KOPT-K1 (cell line): ENCODE data around the gene CAPRIN2.

ENCODE experiments used
- H3K27ac ChIP-seq: fragments of 200-600 bp; sonication (generic); 2 replicates; pipeline ENCODE4 v1.5.1; 2016; ENCODE audit warnings: antibody characterized with exemption, mild to moderate bottlenecking, low read depth, low read length; ENCODE audit not compliant: poor library complexity, severe bottlenecking
- H3K36me3 ChIP-seq: fragments of 200-600 bp; sonication (generic); 2 replicates; pipeline ENCODE4 v1.5.1; 2017; ENCODE audit warnings: antibody characterized with exemption, mild to moderate bottlenecking, low read length, moderate library complexity; ENCODE audit not compliant: insufficient read depth
- H3K9me3 ChIP-seq: fragments of 200-600 bp; sonication (generic); 2 replicates; pipeline ENCODE4 v1.5.1; 2017; ENCODE audit warnings: antibody characterized with exemption, low read length, mild to moderate bottlenecking; ENCODE audit not compliant: insufficient read depth, poor library complexity, severe bottlenecking

CAPRIN2 gene

DNA sequence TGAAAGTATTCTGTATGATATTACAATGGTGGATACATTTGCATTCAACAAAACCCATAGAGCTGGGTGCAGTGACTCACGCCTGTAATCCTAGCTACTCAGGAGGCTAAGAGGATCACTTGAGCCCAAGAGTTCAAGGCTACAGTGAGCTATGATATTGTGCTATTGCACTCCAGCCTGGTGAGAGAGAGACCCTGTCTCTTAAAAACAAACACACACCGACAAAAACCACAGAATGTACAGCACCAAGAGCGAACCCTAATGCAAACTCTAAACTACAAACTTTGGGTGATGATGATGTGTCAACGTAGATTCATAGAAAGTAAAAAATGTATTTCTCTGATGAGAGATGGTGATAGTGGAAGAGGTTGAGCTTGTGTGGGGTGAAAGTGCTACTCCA is 8.6 kb downstream of the CAPRIN2 start:
- Histone ChIP-seq H3K9me3 (no peaks in the 10 kb centered on the region), H3K27ac (no peak overlapping the region), H3K36me3 (no peaks in the 10 kb centered on the region)

DNA sequence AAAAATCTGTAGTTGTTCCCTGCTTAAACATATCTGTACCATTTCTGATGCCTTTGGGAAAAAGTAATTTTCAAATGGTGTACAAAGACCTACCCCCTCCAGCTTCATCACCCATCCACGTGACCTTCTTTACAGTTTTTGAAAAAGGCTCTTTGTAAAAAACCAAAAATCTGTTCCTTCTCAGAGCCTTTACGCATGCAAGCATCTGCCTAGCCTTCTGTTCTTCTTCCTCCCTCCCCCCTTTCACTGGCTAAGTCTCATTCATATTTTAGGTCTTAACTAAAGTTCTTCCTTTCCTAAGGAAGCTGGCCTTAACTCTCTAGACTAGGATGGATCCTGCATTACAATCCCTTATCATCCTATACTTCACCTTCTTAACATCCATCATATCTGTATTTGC is 10.4 kb downstream of the CAPRIN2 start:
- no peaks in the 10 kb centered on the region for H3K36me3 ChIP-seq
- H3K9me3 ChIP-seq, result no peaks in the 10 kb centered on the region
- H3K27ac ChIP-seq, result no peak overlapping the region

DNA sequence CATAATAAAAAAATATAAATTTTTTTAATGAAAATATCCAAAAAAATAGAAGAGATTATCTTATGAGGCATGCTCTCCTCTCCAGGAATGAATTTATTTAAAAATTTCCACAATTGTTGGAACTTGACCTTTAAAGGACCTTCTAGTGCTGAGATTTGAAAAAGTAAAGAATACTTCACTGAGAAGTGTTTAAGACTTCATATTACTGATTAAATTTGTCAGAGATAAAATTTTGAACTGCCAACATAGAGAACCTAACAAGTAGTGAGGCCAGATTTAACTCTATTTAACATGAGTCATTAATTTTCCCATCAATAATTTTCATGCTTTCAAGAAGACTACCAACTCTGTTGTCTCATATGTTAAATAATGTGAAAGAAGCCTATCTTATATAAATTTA is 14.5 kb downstream of the CAPRIN2 start:
- H3K9me3 ChIP-seq, result no peaks in the 10 kb centered on the region

DNA sequence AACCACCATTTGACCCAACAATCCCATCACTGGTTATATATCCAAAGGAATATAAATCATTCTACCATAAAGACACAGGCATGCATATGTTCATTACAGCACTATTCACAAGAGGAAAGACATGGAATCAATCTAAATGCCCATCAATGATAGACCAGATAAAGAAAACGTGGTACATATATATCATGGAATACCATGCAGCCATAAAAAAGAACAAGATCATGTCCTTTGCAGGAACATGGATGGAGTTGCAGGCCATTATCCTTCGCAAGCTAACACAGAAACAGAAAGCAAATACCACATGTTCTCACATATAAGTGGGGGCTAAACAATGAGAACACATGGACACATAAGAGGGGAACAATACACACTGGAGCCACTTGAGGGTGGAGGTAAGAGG is 15.7 kb downstream of the CAPRIN2 start:
- Histone ChIP-seq H3K36me3 (peaks cover 4% of the 10 kb centered on the region; the same call in 1 of the 2 replicates), H3K27ac (no peak overlapping the region), H3K9me3 (no peaks in the 10 kb centered on the region)

More for the DNA sequence above, 14.5 kb downstream of the CAPRIN2 start:
- H3K36me3 ChIP-seq, result no peaks in the 10 kb centered on the region; the same call in 1 of the 2 replicates
- H3K27ac ChIP-seq, result no peak overlapping the region

DNA sequence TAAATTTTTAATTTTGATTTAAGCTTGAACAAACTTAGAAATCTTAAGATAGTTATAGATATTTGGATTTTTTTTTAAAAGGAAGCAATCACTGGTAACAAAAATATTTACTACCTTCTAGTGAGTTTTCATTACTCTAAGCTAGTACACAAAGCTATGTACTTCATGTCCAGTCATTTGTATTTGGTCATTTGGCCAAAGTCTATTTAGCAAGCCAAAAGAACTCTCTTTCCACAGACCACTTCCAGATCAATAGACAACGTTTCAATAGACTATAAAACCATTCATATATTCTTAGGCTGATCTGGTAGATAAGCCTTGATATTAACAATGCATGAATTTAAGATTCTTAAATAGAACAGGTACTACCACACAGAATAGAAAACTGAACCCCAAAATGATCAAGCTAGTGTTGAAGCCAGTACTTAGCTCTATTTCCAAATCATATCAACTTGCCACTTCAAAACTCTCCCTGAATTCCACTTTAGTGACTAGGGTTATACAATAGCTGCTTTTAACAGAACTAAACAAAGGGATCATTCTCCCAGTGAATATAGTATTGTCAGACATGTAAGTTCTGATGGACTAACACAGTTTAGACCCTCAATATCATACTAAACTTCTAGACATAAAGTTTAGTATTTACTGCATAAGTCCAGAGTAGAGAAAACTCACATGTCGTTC is 21.7 kb downstream of the CAPRIN2 start:
- Histone ChIP-seq H3K36me3 (peaks cover 9% of the 10 kb centered on the region; the same call in 1 of the 2 replicates), H3K27ac (no peak overlapping the region)

DNA sequence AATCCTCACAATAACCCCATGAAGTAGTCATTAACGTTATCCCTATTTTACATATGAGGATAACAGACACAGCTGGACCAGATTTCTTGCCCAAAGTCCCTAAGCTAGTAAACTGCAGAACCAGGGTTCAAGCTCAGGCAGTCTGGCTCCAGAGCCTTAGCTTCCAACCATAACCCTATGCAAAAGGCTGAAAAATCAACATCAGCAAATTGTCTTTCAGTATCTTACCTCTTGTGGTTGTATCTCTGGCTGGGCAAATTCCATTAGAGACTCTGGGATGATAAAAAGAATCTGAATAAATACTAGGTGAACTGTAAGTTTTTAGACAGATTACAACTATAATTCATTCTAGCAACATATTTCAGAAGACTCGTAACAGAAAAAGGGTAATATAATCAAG is 24.7 kb downstream of the CAPRIN2 start:
- Histone ChIP-seq H3K9me3 (no peaks in the 10 kb centered on the region), H3K27ac (no peak overlapping the region), H3K36me3 (peaks cover 9% of the 10 kb centered on the region; the same call in 1 of the 2 replicates)

More for the DNA sequence above, 21.7 kb downstream of the CAPRIN2 start:
- no peaks in the 10 kb centered on the region for H3K9me3 ChIP-seq

DNA sequence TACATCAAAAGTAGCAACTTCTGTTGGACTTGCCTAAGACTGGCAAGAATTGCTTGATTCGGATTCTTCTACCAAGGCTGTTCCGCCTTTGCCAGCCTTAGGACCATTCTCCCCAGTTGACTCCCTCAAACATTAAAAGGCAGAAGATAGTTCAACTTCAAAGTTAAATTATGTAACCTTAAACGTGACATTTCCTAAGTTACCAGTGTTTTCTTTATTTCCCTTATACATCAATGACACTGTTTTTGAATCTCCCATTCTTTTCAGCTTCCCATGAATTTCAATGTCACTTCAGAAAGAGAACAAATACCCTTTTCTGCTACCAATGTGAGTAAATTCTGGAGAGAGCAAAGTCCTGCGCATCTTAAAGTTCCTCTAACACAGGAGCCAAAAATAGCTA is 25.2 kb downstream of the CAPRIN2 start:
- H3K27ac ChIP-seq, result no peak overlapping the region
- H3K36me3 ChIP-seq, result peaks cover 6% of the 10 kb centered on the region; the same call in 1 of the 2 replicates
- H3K9me3 ChIP-seq, result no peaks in the 10 kb centered on the region

DNA sequence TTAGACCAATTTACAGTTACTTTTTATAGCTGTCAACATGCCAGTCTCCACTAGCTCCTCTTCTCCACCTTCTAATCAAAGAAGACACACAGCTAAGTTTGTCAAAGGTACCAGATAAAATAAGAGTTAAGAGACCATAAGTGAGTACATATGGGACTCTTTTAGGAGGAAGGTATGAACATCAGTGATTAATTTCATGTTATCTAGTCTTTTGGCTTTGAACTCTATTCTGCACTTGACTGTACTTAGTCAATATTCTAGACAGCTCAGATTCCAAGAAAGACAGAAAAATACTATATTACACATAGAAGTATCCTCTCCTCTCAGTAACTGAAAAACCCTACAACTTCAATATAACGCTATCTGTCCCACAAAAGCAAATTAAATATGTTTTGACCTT is 28.1 kb downstream of the CAPRIN2 start:
- Histone ChIP-seq H3K27ac (no peak overlapping the region), H3K36me3 (peaks cover 9% of the 10 kb centered on the region), H3K9me3 (no peaks in the 10 kb centered on the region)

DNA sequence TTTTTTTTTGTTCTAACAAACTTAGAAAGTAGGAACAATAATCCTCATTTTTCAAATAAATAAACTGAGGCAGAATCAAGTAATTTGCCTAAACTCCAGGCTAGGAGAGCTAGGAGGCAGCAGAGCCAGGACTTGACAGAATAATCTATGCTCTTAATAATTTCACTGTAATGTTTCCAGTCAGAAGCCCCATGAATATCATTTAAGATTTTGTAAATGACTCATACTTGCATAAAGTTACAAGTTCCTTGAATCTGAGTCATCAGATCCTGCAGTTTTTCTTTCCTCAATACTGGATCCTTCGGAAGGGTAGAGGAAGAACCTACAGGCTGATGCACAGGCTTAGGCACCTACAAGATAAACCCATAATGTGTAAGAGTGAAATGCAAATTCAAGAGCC is 29.0 kb downstream of the CAPRIN2 start:
- Histone ChIP-seq H3K36me3 (peaks cover 9% of the 10 kb centered on the region), H3K9me3 (no peaks in the 10 kb centered on the region), H3K27ac (no peak overlapping the region)

DNA sequence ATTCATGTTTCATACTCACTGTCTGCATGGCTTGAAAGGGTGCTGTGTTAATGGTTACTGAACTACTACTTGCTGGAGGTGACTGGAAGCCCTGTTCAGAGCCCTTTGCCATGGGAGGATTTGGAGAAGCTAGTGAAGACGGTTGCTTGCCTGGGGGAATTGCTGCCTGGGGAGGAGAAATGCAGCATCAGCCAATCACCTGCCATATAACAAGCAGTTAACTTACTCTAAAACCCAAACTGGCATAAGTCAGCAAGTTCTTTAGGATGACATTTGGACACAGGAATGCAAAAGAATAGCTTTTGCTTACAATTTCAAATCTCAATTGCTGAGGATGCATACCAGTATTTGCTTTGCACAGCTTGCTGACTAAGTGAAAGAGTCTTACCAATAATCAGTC is 35.7 kb downstream of the CAPRIN2 start:
- Histone ChIP-seq H3K9me3 (no peaks in the 10 kb centered on the region), H3K36me3 (peaks cover 17% of the 10 kb centered on the region; the same call in 1 of the 2 replicates), H3K27ac (no peak overlapping the region)

DNA sequence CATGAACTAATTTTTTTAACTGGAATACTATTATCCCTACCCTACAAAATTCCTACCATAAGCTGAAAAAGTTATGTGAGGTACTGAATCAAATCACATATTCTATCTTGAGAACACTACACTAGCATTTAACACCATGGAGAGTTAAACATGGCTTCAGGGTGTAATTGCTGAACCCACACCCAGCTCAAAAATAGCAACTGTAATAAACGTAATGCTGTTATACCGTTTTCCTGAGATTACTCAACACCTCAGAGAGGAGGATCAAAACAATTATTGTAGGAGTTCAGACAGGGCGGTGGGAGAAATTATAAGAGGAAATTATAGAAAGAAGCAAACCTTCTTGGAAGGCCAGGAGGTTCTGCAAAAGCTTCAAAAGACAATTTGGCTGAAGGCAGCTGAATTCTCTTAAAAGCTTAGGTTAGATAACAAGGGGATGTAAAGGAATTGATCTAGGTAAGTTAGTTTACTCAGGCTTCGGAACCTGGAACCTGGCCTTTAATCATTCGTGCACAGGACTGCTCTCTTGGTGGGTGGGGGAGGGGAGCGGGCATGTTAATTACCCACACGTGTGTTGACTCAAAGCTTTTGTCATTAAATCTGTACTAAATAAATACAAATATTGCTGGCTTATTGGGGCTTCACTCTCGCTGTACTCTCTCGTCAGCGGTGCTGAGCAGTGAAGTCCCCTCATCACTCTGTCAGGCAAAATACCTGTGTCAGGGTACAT is 47.0 kb downstream of the CAPRIN2 start:
- Histone ChIP-seq H3K9me3 (no peaks in the 10 kb centered on the region), H3K27ac (no peak overlapping the region), H3K36me3 (no peaks in the 10 kb centered on the region; the same call in 1 of the 2 replicates)

DNA sequence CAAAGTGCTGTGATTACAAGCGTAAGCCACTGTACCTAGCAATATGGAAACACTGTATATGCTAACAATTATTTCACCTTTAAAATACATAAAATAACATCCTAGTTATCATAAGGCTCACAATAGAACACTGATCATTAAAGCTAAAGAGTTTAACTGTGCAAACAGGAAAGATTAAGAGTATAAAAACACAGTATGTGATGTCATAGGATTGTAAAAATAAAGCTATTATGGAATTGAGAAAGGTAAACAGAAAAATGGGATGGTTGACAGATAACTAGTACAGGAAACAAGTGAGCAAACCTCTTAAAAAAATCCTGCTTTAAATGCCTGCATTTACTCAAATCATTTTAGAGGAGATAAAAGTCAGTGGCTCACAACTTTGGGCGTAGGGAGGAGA is 48.3 kb downstream of the CAPRIN2 start:
- Histone ChIP-seq H3K27ac (no peak overlapping the region), H3K9me3 (no peaks in the 10 kb centered on the region), H3K36me3 (no peaks in the 10 kb centered on the region; the same call in 1 of the 2 replicates)

DNA sequence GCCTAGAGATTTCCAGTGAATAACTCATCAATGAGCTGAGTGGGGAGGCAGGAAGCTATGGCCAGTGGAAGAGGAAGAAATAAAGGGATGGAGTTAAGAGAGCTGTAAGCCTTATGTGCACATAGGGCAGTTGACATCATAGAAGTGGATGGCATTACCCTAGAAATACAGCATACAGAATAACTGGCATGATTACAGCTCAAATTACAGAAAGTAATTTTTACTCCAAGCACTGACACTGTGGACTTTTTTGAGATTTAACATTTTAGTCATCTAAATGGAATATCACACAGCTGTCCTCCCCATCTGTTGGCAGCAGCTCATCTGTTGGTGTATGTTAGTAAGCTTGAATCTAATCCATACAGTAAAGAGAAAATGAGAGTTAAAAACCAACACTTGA is 53.7 kb downstream of the CAPRIN2 start:
- no peak overlapping the region for H3K27ac ChIP-seq
- H3K9me3 ChIP-seq, result no peaks in the 10 kb centered on the region
- H3K36me3 ChIP-seq, result no peaks in the 10 kb centered on the region

DNA sequence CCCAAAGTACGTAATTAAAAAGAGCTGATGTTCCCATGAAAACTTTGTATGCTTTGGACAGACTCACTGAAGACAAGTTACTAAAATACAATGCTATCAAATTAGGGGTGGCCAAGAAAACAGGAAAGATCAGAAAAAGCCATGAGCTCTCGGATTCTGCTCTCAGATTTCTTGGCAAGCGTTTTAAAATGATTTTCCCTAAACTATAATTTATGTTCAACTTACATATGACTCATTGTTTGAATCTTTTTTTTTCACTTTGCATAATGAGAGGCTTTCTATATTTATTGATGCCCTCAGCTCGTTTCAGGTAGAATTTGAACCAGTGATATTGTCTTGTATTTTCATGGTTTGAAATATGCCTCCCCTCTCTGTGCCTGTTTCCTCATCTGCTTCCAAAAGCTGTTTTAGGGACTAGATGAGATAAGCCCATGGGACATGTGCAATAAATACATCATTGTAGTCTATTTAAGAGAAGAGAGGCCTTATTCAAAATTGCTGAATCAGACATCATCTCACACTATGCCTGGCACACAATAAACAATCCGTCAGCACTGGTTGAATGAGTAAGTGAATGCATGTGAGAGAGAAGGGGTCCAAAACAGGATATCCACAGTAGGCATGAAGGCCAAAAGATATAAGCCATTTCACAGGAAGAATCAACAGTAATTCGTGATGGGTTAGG is 54.4 kb downstream of the CAPRIN2 start:
- Histone ChIP-seq H3K9me3 (no peaks in the 10 kb centered on the region), H3K27ac (no peak overlapping the region), H3K36me3 (no peaks in the 10 kb centered on the region)

DNA sequence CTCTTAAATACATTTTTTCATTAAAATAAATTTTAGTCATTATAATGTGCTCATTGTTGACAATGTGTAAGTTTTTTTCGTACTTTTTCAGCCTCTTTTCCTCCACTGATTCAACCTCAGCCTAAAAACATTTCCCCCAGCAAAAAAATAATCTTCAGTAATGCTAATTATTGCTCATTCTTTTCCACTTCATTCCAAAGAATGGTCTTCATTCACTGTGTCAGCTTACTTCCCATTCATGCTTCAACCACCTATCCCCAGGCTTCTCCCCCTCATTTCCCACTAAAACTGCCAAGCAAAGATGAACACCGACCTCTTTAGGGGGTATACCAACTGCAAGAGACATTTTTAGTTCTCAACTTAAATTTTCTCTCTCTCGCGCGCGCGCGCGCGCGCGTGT is 56.4 kb downstream of the CAPRIN2 start:
- H3K27ac ChIP-seq, result no peak overlapping the region
- H3K36me3 ChIP-seq, result no peaks in the 10 kb centered on the region
- no peaks in the 10 kb centered on the region for H3K9me3 ChIP-seq
